WI38 (cell line): ENCODE measurements around the gene LRMDA.

Source experiments
- H3K4me3 ChIP-seq: 2 replicates; pipeline ENCODE4 v1.5.1; 2011; ENCODE audit warnings: low read depth, mild to moderate bottlenecking, control low read depth, low read length
- TF ChIP-seq, protein P1 (sequence below): IDR thresholded peaks from 2 replicates; pipeline ENCODE4 v1.5.1; 2012; ENCODE audit warnings: low read depth, mild to moderate bottlenecking, control low read depth, low read length

LRMDA gene

GRCh38 chr10:76285012-76285411, 853.6 kb downstream of the LRMDA start:
- H3K4me3 ChIP-seq: no peak overlapping the region
- TF ChIP-seq, protein P1, sequence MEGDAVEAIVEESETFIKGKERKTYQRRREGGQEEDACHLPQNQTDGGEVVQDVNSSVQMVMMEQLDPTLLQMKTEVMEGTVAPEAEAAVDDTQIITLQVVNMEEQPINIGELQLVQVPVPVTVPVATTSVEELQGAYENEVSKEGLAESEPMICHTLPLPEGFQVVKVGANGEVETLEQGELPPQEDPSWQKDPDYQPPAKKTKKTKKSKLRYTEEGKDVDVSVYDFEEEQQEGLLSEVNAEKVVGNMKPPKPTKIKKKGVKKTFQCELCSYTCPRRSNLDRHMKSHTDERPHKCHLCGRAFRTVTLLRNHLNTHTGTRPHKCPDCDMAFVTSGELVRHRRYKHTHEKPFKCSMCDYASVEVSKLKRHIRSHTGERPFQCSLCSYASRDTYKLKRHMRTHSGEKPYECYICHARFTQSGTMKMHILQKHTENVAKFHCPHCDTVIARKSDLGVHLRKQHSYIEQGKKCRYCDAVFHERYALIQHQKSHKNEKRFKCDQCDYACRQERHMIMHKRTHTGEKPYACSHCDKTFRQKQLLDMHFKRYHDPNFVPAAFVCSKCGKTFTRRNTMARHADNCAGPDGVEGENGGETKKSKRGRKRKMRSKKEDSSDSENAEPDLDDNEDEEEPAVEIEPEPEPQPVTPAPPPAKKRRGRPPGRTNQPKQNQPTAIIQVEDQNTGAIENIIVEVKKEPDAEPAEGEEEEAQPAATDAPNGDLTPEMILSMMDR: no peak

GRCh38 chr10:76285515-76285914, 854.1 kb downstream of the LRMDA start:
- TF ChIP-seq, protein P1: no peak
- H3K4me3 ChIP-seq: no peak overlapping the region

DNA sequence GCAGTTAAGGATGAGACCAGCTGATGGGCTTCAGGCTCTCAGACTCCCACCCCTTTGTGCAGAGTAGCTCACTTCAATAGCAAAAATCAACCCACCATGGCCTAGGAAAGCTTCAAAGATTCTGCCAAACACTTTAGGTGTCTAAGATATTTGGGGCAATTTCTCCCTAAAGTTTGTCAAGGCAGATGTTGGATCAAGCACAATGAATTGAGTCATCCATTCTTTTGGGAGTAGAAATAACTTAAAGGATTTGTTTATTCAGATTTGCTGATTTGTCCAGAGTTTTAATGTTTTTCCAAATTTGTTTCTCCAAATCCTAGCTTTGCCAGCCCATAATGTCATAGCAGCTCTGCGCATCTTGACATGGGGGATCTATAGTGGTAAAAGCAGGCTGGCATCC, 855.1 kb downstream of the LRMDA start:
- H3K4me3 ChIP-seq: no peak overlapping the region
- TF ChIP-seq, protein P1: no peak

DNA sequence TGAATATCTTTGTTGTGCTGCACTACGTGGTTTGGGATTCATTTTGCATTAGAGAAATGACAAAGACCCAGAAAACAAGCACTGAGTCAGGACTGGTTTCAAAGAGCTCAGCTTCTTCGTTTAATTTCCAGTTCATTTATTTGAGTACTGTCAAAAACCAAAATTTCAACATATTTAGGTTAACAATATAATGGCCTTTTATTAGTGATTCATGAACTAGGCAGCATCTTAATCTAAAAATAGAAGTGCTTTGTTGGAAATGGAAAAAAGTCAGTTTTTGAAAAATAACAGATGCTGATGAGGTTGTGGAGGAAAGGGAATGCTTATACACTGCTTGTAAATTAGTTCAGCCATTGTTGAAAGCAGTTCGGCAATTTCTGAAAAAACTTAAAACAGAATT, 856.4 kb downstream of the LRMDA start:
- TF ChIP-seq, protein P1: no peak
- H3K4me3 ChIP-seq: no peak overlapping the region

- TF ChIP-seq, protein P1: no peak
- no peak overlapping the region for H3K4me3 ChIP-seq
These were observed 859.8 kb downstream of the LRMDA start for GRCh38 chr10:76291175-76291574.

DNA sequence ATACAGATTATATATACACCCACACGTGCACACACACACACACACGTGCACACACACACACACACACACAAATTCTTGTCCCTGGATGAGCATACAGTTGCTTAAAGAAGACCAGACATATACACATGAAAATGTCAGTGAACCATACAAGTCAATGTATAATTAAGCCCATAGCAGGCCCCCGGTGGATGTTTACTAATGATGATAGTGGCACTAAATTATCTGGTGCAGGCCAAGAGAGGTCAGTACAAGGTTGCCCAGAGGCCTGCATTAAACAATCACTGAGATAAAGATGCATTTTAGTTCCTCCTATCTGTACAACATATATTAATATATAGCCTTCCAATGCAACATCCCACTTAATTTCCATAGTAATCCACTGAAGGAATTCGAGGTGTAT, 860.5 kb downstream of the LRMDA start:
- TF ChIP-seq, protein P1: no peak

GRCh38 chr10:76296957-76297356, 865.5 kb downstream of the LRMDA start:
- H3K4me3 ChIP-seq: no peak overlapping the region
- TF ChIP-seq, protein P1: no peak

More for the DNA sequence above, 860.5 kb downstream of the LRMDA start:
- no peak overlapping the region for H3K4me3 ChIP-seq
